Measurements from ENCODE around the gene AKTIP.

DNA sequence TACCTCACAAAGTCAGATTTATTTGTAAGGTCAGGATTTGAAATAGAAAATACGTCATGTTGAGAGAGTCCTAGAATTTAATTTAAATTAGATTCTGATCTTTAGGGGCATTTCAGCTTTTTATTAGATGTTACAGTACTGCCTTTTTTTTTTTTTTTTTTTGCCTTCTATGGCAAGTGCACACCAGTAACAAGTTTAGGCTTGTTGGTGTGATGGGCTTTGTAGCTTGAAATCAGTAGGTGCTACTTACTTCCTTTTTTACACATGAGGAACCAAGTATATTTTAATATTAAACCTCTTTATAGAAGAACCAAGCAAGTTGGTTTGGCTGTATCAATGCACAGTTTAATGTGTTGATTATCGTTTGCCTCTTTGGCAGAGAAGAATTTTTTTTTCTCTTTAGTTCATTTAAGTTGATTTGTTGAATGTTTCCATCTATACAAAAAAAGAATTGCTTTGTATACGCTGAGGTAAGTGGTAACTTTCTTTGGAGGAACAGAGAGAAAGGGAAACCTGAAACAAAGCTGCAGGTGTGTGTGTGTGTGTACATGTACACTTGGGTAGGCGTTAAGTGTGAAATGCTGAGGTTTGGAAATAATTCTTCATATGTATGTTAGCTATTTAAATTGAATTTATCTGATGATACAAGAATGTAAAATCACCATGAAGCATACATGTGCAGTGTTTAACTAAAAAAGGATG lies 53.0 kb downstream of the AKTIP start:
- TF ChIP-seq, protein P1, sequence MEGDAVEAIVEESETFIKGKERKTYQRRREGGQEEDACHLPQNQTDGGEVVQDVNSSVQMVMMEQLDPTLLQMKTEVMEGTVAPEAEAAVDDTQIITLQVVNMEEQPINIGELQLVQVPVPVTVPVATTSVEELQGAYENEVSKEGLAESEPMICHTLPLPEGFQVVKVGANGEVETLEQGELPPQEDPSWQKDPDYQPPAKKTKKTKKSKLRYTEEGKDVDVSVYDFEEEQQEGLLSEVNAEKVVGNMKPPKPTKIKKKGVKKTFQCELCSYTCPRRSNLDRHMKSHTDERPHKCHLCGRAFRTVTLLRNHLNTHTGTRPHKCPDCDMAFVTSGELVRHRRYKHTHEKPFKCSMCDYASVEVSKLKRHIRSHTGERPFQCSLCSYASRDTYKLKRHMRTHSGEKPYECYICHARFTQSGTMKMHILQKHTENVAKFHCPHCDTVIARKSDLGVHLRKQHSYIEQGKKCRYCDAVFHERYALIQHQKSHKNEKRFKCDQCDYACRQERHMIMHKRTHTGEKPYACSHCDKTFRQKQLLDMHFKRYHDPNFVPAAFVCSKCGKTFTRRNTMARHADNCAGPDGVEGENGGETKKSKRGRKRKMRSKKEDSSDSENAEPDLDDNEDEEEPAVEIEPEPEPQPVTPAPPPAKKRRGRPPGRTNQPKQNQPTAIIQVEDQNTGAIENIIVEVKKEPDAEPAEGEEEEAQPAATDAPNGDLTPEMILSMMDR (conservative IDR thresholded peaks at IDR 0.05; ENCODE audit: low read depth, low read length), result no peak
- TF ChIP-seq POLR2A (IDR thresholded peaks at IDR 0.05; ENCODE audit: low read depth, low read length), result no peak
- no peak for TF ChIP-seq FOS (IDR thresholded peaks at IDR 0.05; ENCODE audit: low read depth, low read length)
- no peak for TF ChIP-seq CEBPB (IDR thresholded peaks at IDR 0.05; ENCODE audit: low read depth, low read length)
- no peak for TF ChIP-seq RAD21 (IDR thresholded peaks at IDR 0.05; ENCODE audit: low read length)
- no peak for TF ChIP-seq CHD1 (IDR thresholded peaks at IDR 0.05; ENCODE audit: low read depth, low read length)
- no peak for TF ChIP-seq MAFK (IDR thresholded peaks at IDR 0.05; ENCODE audit: low read depth, low read length)
- no peak for TF ChIP-seq SMC3 (IDR thresholded peaks at IDR 0.05; ENCODE audit: low read depth, low read length)
- TF ChIP-seq MXI1 (IDR thresholded peaks at IDR 0.05; ENCODE audit: borderline replicate concordance, low read depth, low read length), result no peak
